K562 (cell line): ENCODE results near the gene PHC3. TPM values are rescaled to one million over a fixed set of nuclear protein-coding genes. Genes with fewer than 3 reads are reported as not detected.

Experiments used
- ATAC-seq: fragments of 200-7000 bp; cut with Tn5 transposase; 3 replicates; pipeline ENCODE4 v1.9.1; 2020; ENCODE audit warnings: moderate library complexity
- BruUV-seq: library from RNA; stranded (reverse); fragments of 400-500 nt; replicated peaks from 2 replicates; lab custom pipeline; 2021; lab: Mats Ljungman, UMichigan
- CTCF ChIA-PET: fragments of 300-600 bp; formaldehyde crosslinking; extraction: SDS; loops from one replicate; lab custom pipeline; 2021; ENCODE audit warnings: low intra/inter-chr PET ratio; lab: Yijun Ruan, JAX
- POLR2A ChIA-PET: fragments of 300-600, 350-650 bp; sonication (Branson Sonifier 250); formaldehyde crosslinking; extraction: SDS; loops from one replicate; lab custom pipeline; 2021; ENCODE audit warnings: antibody characterized with exemption, inconsistent platforms; lab: Yijun Ruan, JAX
- DNase-seq, 4 experiments: peaks; one replicate each; pipeline versions ENCODE4 v3.0.0 to v3.0.0-alpha.2; 2011 to 2018; ENCODE audit warnings: low spot score in 3 of 4, mixed read lengths in 3 of 4; ENCODE audit errors: extremely low read depth in 1 of 4
- FAIRE-seq: peaks from 2 replicates; lab custom pipeline; 2011; peaks lifted over from hg19 to GRCh38; lab: Jason Lieb, UNC
- H2AFZ ChIP-seq: 2 replicates; pipeline ENCODE4 v1.6.0; 2011; ENCODE audit warnings: low read depth, low read length, control low read depth, inconsistent platforms
- H3K27ac ChIP-seq: fragments of 200-600 bp; 3 replicates; pipeline ENCODE4 v1.8.0; 2011; ENCODE audit warnings: low read depth, mild to moderate bottlenecking, control low read depth, inconsistent platforms, low read length, moderate library complexity, mixed read lengths; ENCODE audit errors: extremely low read depth
- H3K27me3 ChIP-seq, 2 experiments: fragments of 300-600 bp in 1 of 2; 2 replicates in 1 of 2; 3 replicates in 1 of 2; pipeline versions ENCODE4 v1.6.0 to v1.8.0; 2011; ENCODE audit warnings: inconsistent platforms in 2 of 2, low read length in 2 of 2, mild to moderate bottlenecking in 1 of 2, mixed read lengths in 1 of 2, moderate library complexity in 1 of 2; ENCODE audit not compliant: control insufficient read depth in 2 of 2, insufficient read depth in 2 of 2
- H3K36me3 ChIP-seq: fragments of 300-600 bp; 3 replicates; pipeline ENCODE4 v1.8.0; 2011; ENCODE audit warnings: mild to moderate bottlenecking, low read length, inconsistent platforms; ENCODE audit not compliant: control insufficient read depth, insufficient read depth
- H3K4me1 ChIP-seq, 2 experiments: fragments of 200-600 bp in 1 of 2; replicated peaks in 1 of 2; 2 replicates in 1 of 2; 3 replicates in 1 of 2; pipeline versions ENCODE4 v1.5.1 to v1.8.0; 2011; ENCODE audit warnings: inconsistent platforms in 2 of 2, low read length in 2 of 2, mild to moderate bottlenecking in 1 of 2, mixed read lengths in 1 of 2, moderate library complexity in 1 of 2; ENCODE audit not compliant: control insufficient read depth in 2 of 2, insufficient read depth in 2 of 2
- H3K4me2 ChIP-seq: 2 replicates; pipeline ENCODE4 v1.6.1; 2011; ENCODE audit warnings: low read length, control low read depth, inconsistent platforms, mixed read lengths; ENCODE audit not compliant: insufficient read depth
- H3K4me3 ChIP-seq: fragments of 200-600 bp; sonication (generic), shearing (Covaris generic); 2 replicates; pipeline ENCODE4 v1.5.1; 2016; ENCODE audit warnings: control low read depth, inconsistent platforms
- H3K79me2 ChIP-seq: fragments of 200-600 bp; 3 replicates; pipeline ENCODE4 v1.8.0; 2011; ENCODE audit warnings: low read length, inconsistent platforms; ENCODE audit not compliant: control insufficient read depth, insufficient read depth
- H3K9ac ChIP-seq, 2 experiments: 2 replicates each; pipeline versions ENCODE4 v1.6.0 to v1.6.1; 2011; ENCODE audit warnings: low read depth in 2 of 2, low read length in 2 of 2, control low read depth in 1 of 2, inconsistent platforms in 1 of 2, mild to moderate bottlenecking in 1 of 2, mixed read lengths in 1 of 2; ENCODE audit not compliant: insufficient read depth in 1 of 2
- H3K9me1 ChIP-seq: one replicate; pipeline ENCODE4 v1.6.0; 2011; ENCODE audit warnings: inconsistent platforms, mild to moderate bottlenecking, low read length, moderate library complexity; ENCODE audit not compliant: control insufficient read depth, insufficient read depth
- H3K9me3 ChIP-seq: replicated peaks from 2 replicates; pipeline ENCODE4 v1.5.1; 2011; ENCODE audit warnings: low read depth, low read length, inconsistent platforms; ENCODE audit not compliant: control insufficient read depth, insufficient read depth
- H4K20me1 ChIP-seq: replicated peaks from 2 replicates; pipeline ENCODE4 v1.6.1; 2011; ENCODE audit warnings: low read length, inconsistent platforms, mixed read lengths; ENCODE audit not compliant: control insufficient read depth, insufficient read depth
- CC2D1A ChIP-seq: fragments of 450-650 bp; IDR thresholded peaks from 2 replicates; pipeline ENCODE4 v1.6.1; 2017; ENCODE audit warnings: mild to moderate bottlenecking
- CTBP1 ChIP-seq: fragments of 450-650 bp; IDR thresholded peaks from 2 replicates; pipeline ENCODE4 v1.6.1; 2016; ENCODE audit warnings: borderline replicate concordance
- ESRRA ChIP-seq: fragments of 450-650 bp; IDR thresholded peaks from 2 replicates; pipeline ENCODE4 v1.6.1; 2014; ENCODE audit warnings: low read depth, mild to moderate bottlenecking, moderate library complexity, borderline replicate concordance
- HNRNPLL ChIP-seq: fragments of 200-400 bp; formaldehyde crosslinking; IDR thresholded peaks from 2 replicates; pipeline ENCODE4 v1.6.1; 2017; ENCODE audit warnings: low read length, low read depth, mild to moderate bottlenecking; ENCODE audit not compliant: poor library complexity, severe bottlenecking
- KDM5B ChIP-seq: fragments of 200-600 bp; sonication (generic); IDR thresholded peaks from 2 replicates; pipeline ENCODE4 v1.6.1; 2012; ENCODE audit warnings: low read depth, mild to moderate bottlenecking, moderate library complexity, low read length, control low read depth, inconsistent platforms; ENCODE audit not compliant: insufficient replicate concordance
- POLR2G ChIP-seq: fragments of 200-400 bp; formaldehyde crosslinking; IDR thresholded peaks from 2 replicates; pipeline ENCODE4 v1.6.1; 2017; ENCODE audit warnings: low read depth, mild to moderate bottlenecking, antibody characterized with exemption, low read length, moderate library complexity
- RBM25 ChIP-seq: fragments of 200-400 bp; formaldehyde crosslinking; IDR thresholded peaks from 2 replicates; pipeline ENCODE4 v1.6.1; 2018; ENCODE audit warnings: low read length, low read depth, moderate library complexity; ENCODE audit not compliant: severe bottlenecking
- SIN3A ChIP-seq, 2 experiments: fragments of 150-350 bp in 1 of 2; IDR thresholded peaks; 2 replicates each; pipeline ENCODE4 v1.6.1; 2011 to 2016; ENCODE audit warnings: borderline replicate concordance in 2 of 2, low read depth in 2 of 2, low read length in 2 of 2, mild to moderate bottlenecking in 2 of 2, moderate library complexity in 2 of 2; ENCODE audit not compliant: control insufficient read depth in 1 of 2
- SRSF1 ChIP-seq: fragments of 200-400 bp; formaldehyde crosslinking; IDR thresholded peaks from 2 replicates; pipeline ENCODE4 v1.6.1; 2017; ENCODE audit warnings: mild to moderate bottlenecking, low read depth, low read length, moderate library complexity
- XRCC5 ChIP-seq: fragments of 200-400 bp; formaldehyde crosslinking; IDR thresholded peaks from 2 replicates; pipeline ENCODE4 v1.6.1; 2017; ENCODE audit warnings: low read depth, mild to moderate bottlenecking, low read length
- ZNF707 ChIP-seq: fragments of 250-450 bp; sonication (Bioruptor Pico); conservative IDR thresholded peaks from 2 replicates; pipeline ENCODE4 v1.8.0; 2022; ENCODE audit warnings: inconsistent platforms, mild to moderate bottlenecking, moderate library complexity
- WGBS: fragments of 100-300 bp; shearing (Covaris generic); methylation state at CpG from one replicate; pipeline ENCODE4 v1.1.6; 2016; ENCODE audit warnings: low coverage, mixed read lengths; ENCODE audit not compliant: insufficient coverage; ENCODE audit errors: missing lambda C conversion rate; 5-methylcytosine and 5-hydroxymethylcytosine counted together
- in situ Hi-C: fragments of 300-500 bp; cut with MboI; formaldehyde crosslinking; loops from 4 replicates; pipeline ENCODE4 v1.15.0; 2018; ENCODE audit warnings: inconsistent platforms, mixed read lengths
- intact Hi-C: fragments of 100-400 bp; cut with micrococcal nuclease; formaldehyde crosslinking; loops from 2 replicates; pipeline ENCODE4 v1.14.2; 2022
- polyA plus RNA-seq, 8 experiments: library from polyadenylated mRNA; depleted of rRNA in 4 of 8; stranded (reverse) in 5 of 8; unstranded in 3 of 8; fragments of >200 nt; fragmentation: Nextera tagmentation in 2 of 8; fragmentation: Illumina TruSeq in 1 of 8; extraction: Ambion mirVana in 2 of 8; extraction: Trizol in 1 of 8; gene quantifications; 2 replicates each; pipeline versions ENCODE4 v1.2.1 to v1.2.3, GENCODE V29; 2011 to 2014; ENCODE audit warnings: inconsistent platforms in 1 of 8, missing spikeins in 1 of 8
- total RNA-seq, 7 experiments: library from RNA; depleted of rRNA in 6 of 7; stranded (reverse); fragments of >200 nt in 6 of 7; fragmentation: Illumina TruSeq in 2 of 7; extraction: Trizol in 2 of 7; gene quantifications; 2 replicates each; pipeline versions ENCODE4 v1.2.1 to v1.2.3, GENCODE V29; 2011 to 2021; ENCODE audit warnings: low replicate concordance in 1 of 7

The PHC3 gene
- total and polyA plus RNA-seq, 9 of the 15 experiments (the other 6 are each of a cell fraction or from before 2014, with no cell fraction given), result 3.1 to 21.6 (median 10.5) TPM

DNA sequence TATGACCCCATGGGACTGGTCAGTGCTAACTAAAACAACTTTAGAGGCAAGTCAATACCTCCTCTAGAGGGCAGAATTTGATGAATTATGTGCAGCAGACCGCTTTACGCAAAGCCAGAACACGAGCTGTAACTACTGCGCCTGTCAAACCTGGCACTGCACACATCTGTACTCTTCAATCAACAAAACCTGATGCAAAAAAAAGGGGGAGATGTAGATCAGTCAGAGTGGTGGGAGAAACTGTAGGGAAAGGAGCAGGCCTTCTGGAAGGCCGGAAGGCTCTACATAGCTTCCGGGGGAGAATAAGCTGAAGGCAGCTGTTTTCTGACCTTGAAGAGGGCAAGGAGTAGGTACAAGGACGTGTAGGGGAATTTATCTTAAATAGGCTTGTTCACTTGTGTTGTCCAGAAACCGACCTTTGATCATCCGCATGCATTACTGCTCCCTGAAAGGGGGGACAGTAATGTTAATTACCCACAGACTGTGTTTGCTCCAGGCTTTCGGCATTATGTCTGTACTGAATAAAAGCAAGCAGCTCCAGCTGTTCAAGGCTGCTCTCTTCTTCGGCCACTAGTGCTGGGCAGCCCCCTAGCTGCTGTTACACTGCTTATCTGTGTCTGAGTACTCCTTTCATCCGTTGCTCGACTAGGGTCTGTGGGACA lies 102.8 kb downstream of the PHC3 start:
- Histone ChIP-seq H3K79me2 (no peaks in the 10 kb centered on the region), H3K27me3 (no peaks in the 10 kb centered on the region), H3K9me3 (no peaks in the 10 kb centered on the region), H4K20me1 (no peaks in the 10 kb centered on the region), H2AFZ (no peak overlapping the region), H3K4me3 (no peak overlapping the region), H3K36me3 (peaks cover 4% of the 10 kb centered on the region; the same call in 1 of the 3 replicates), H3K9me1 (no peaks in the 10 kb centered on the region), H3K4me2 (no peak overlapping the region), H3K9ac (no peak overlapping the region), H3K4me1 (peaks cover 0 to 14% of the 10 kb centered on the region in 2 experiments; a peak in 4 of 5 replicates), H3K27ac (no peak overlapping the region)
- POLR2A ChIA-PET, result interaction anchor here (0.6 to 1.7 kb wide), 5 partner anchors 8 to 21 kb away, joined by 3 to 6 read pairs (median 3); no protein-coding TSS in a partner anchor
- intact Hi-C loops (loop anchor here (5.0 to 10.0 kb wide), 2 partner anchors 226 to 334 kb away; no protein-coding TSS in a partner anchor), in situ Hi-C loops (no loop called here)
- WGBS, result 77% methylated on average over 13 of the region's 13 CpGs
- FAIRE-seq (peak; percentile 68), DNase-seq (peak in 1 of 4 experiments; percentile 35), ATAC-seq (peak; percentile 87)
- CTCF ChIA-PET, result interaction anchor here (0.6 kb wide), 1 partner anchor 67 kb away, joined by 4 read pairs; no protein-coding TSS in a partner anchor
- no TSS peak for BruUV-seq
- TF ChIP-seq CC2D1A (0 out of 2 replicates have a peak, but pooled peaks have one; percentile 24), KDM5B (no peak), SRSF1 (no peak), ESRRA (peak; percentile 44; the same call in 1 of the 2 replicates), XRCC5 (no peak), SIN3A (IDR thresholded peaks at IDR 0.05; ENCODE audit: borderline replicate concordance in 2 of 2, control insufficient read depth in 1 of 2, low read depth in 2 of 2, low read length in 2 of 2) (no peak), CTBP1 (no peak), ZNF707 (CRISPR knock-in tag) (no peak), POLR2G (no peak), RBM25 (no peak), HNRNPLL (no peak)
